NCI-H146 (cell line): Measurements from ENCODE around the gene ZBTB16.

Experiments
- DNase-seq: peaks from one replicate; lab custom pipeline; 2025; lab: John Stamatoyannopoulos, UW

ZBTB16 gene

GRCh38 chr11:114131461-114131864 is 72.0 kb downstream of the ZBTB16 start:
- DNase-seq: no peak

DNA sequence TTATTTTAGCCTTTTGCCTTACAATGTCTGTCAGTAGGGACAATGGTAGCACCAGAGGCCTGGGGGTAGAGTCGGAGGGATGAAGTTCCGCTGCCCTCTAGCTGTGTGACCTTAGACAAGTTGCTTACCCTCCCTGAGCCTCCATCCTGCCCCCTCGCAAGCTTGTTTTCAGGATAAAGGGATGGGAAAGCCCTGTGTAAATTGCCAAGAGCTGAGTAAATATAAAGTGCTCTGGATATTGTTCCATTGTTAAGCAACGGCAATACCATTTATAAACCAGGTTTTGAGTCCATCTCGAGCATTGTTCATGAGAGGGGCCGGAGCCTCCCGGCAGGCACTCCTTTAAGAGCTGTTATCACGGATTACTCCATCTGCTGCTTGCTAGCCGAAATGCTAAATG is 72.9 kb downstream of the ZBTB16 start:
- no peak for DNase-seq

DNA sequence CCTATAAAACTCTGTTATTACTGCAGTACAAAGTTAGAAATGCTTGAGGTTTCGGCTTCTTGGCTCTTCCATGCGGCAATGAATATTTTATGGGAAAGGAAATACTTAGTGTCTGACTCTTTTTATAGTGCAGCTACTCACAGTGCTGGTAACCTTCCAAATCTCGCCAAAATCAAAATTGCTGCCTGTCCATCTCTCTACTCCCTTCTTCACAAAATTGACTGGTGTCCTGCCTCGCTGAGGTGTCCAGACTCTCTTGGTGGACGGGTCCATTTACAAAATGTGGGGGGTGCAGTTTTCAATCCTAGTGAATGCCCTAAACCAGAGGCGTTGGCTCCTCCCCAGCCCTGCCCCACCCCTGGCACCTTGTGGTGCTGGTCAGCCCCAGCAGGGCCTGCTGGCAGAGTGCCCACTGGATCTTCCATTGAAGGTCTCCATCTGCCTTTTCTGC is 73.5 kb downstream of the ZBTB16 start:
- no peak for DNase-seq

GRCh38 chr11:114133548-114134329 is 74.2 kb downstream of the ZBTB16 start:
- no peak for DNase-seq

DNA sequence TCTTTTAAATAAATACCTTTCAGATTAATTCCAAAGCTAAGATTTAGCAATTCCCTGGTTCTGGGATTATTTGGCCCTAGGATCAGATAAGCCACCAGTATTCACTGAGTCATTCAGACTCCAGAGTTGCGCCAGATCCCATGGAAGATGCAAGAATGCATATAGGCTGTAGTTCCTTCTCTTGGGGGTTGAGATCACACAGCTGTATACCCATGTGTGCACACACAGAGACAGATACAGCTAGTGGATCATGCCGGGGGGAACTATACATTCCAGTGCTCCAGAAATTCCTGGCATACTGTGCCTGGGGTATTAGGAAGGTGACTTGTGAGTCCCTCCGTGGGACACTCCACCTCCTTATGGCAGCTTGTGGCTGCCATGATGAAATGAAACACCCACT is 75.4 kb downstream of the ZBTB16 start:
- DNase-seq: no peak

GRCh38 chr11:114135737-114136151 is 76.2 kb downstream of the ZBTB16 start:
- no peak for DNase-seq

DNA sequence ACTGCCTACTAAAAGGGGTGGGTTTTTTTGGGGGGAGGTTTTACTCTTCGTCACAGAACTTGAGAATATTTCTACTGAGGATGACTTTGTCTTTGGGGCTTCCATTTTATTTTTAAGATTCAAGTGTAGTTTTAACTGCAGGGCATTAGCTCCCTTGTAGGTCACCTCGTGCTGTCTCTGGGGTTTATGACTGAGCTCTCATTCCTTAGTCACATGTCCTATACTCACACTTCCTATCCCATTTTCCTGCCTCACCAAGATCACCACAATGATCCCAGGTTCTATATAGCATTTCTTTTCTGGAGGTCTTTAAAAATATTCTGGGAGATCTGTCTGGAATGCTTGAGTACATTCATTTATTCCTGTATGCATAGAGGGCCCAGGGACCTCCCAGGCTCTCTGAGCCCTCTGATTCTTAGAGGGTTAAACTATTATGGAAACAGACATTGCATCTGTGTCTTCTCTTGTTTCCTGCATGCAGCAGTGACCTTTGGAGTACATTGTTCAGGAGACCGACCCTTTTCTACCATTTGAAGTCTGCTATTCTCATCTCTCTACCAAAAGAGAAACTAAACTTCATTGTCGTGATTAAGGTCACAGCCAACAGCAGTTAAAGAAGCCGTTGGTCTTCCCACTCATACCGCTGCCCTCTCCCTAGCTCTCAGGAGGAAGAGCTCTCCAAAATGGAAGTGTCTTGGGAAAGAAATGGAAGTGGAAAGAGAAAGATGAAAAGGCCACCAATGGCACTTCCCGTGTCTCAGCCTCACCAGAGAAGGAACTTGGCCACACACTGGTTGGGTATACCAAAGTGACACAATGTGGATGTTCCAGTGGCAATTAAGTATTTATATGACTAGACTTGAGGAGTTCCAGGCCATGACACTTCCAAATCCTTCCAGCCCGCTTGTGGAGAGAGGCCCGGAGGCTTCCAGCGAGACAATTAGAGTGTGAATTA is 77.5 kb downstream of the ZBTB16 start:
- no peak for DNase-seq

- no peak for DNase-seq
Observed at GRCh38 chr11:114137838-114138237, 78.3 kb downstream of the ZBTB16 start.

DNA sequence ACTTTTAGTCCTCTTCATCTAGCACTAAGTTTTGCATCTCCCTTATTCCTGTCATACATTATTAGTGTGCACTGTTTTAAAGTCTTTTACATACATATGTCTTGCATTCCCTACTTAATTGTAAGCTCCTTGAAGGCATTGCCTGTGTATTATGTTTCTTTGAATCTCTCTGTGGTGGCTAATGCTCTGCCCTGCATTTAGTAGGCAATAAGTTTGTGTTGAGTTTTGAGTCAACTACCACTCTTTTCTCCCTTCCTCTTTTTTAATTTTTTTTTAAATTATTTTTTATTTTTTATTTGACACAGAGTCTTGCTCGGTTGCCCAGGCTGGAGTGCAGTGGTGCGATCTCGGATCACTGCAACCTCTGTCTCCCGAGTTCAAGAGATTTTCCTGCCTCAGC is 78.9 kb downstream of the ZBTB16 start:
- no peak for DNase-seq

DNA sequence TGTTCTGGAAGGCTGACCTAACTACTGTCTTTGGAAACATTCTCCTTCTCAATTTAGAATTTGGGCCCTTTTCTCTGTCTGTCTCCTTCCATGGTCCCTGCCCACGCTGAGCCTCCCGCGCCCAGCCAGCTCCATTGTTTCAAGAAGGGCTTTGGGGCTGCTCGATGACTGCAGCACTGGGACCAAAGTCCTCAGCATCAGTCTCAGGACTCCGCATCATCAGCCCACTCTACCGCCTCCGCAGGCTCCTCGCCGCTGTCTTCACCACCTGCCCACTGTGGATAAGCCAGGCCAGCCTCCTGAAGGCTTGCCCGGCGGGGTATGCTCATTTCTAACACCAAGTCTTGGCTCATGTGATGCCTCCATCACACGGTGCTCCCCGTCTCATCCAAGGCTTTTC is 81.3 kb downstream of the ZBTB16 start:
- DNase-seq: no peak

GRCh38 chr11:114141863-114142580 is 82.5 kb downstream of the ZBTB16 start:
- DNase-seq: no peak

GRCh38 chr11:114142707-114143106 is 83.2 kb downstream of the ZBTB16 start:
- no peak for DNase-seq

DNA sequence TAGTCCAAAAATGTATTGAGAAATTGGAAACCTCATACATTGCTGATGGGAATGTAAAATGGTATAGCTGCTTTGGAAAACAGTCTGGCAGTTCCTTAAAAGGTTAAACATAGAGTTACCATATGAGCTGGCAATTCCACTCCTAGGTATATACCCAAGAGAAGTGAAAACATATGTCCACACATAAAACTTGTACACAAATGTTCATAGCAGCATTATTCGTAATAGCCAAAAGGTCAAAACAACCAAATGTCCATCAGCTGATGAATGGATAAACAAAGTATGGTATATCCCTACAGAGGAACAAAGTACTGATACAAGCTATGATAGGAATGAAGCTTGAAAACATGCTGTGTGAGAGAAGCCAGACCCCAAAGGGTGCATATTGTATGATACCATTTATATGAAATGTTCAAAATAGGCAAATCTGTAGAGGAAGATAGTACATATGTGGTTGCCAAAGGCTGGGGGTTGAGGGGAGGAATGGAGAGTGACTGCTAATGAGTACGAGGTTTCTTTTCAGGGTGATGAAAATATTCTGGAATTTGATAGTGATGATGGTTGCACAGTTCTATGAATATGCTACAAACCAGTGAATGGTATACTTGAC is 85.8 kb downstream of the ZBTB16 start:
- no peak for DNase-seq

DNA sequence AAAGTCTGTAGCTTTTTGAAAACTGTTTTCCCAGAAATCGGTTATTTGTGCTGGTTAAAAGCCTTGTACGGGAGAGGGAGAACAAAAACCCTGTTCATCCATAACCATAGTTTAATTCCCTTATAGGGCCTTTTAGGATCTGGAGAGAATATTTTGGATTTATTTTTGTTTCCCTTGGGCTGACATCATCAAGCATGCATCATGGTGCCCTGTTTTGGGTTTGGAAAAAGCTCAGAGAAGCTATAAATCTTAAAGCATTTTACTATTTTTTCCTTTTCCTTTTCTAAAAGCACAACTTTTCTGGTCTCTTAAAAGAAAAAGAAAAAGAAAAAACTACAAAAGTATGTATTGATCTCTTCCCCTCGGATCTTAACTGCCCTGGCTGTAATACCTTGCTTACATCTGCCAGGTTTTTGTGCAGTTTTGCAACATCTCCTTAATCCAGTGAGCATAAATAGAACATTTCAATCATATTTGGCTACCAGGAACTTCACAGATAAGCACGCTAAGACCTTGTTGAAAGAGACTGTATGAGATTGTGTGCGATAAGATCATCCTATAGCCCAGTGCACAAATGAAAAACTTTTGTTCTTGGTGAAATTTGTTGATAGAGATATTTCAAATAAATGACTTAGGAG is 88.0 kb downstream of the ZBTB16 start:
- DNase-seq: no peak

GRCh38 chr11:114148013-114148382 is 88.5 kb downstream of the ZBTB16 start:
- no peak for DNase-seq

DNA sequence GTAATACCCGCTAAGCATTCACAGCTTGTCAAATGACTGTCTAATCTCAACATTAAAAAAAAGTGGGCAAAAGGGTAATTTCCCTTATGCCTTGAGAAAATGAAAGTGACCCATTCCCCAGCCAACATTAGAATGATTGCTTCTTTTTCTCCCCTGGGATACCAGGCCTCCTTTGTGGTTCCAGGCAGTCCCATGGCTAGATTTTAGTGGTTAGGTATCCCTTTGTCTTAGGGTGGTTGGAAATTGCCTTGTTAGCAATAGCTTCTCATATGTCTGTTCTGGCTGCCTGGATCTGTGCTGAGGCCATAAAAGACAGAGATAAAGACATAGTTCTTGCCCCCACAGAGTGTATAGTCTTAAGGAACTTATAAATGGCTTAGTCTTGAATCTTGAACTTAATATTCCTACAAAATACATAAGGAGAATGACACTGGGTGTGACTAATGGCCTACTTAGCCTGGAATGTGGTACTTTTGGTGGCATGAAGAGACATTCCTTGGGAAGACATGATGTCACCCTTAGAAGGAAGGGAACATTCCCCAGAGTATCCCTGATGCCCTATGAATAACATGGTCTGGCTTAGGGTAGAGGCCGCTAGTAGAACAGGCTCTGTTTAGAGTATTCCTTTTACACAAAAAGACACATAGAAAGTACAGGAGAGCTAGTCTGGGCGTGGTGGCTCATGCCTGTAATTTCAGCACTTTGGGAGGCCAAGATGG is 90.3 kb downstream of the ZBTB16 start:
- no peak for DNase-seq

DNA sequence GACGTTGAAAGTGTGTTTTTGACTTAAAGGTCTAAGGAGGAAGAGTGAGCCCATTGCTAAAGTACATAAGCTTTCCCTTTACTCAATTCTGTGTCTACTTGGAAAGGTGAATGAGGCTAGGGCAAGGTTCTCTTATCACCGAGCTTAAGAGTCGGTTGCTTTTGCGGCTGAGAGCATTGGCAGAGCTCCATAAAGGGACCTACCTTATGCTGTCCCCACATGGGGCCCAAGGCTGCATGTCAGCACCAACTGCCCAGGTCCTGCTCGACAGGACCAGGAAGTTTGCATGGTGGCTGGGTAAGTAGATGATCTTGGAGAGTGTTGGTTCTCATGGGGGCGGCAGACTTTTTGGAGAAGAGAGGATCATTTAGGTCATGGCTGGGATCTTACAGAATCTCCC is 91.2 kb downstream of the ZBTB16 start:
- DNase-seq: no peak

DNA sequence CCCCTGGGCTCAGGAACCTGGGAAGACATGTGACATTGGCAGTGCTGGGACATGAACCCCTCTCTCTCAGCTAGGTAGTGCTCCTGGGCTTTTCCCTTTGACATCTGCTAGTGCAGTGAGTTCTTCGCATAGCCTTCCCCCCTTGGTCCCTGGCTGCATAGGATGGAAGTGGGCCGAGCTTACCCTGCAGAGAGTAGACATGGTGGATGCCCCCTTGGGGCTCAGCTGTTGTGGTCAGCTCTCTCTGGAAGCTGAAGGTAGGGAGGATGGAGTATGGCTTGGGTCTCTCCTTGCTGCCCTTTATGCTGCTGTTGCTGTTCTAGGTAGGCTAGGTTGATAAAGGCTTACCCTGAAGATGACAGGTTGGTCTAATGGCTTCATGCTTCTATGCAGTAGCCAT is 92.1 kb downstream of the ZBTB16 start:
- DNase-seq: no peak

DNA sequence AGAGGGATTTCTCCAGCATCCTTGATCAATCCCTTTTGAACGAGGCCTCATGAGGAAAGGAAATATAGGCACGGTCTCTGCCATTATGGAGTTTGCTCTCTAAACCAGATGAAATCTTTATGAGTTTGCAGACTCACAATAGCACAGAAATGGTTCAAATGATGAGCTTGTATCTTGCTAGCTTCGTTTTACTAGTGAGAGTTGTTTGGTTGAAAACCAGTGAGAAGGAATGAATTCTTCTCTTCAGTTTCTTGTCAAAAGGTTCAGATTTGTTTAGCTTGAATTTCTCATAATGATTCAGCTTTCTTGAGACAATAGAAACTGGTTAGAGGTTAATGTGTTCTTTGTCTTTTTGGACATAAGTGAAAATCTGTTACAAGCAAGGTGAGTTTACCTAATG is 92.7 kb downstream of the ZBTB16 start:
- DNase-seq: no peak

- DNase-seq: no peak
Observed at GRCh38 chr11:114152785-114153184, 93.3 kb downstream of the ZBTB16 start.

- DNase-seq: no peak
Observed at GRCh38 chr11:114153224-114153623, 93.7 kb downstream of the ZBTB16 start.
